ENCODE measurements around the gene SVOP.
A peak's percentile ranks its signal among the peaks of the same experiment; 100 is the strongest.

DNA sequence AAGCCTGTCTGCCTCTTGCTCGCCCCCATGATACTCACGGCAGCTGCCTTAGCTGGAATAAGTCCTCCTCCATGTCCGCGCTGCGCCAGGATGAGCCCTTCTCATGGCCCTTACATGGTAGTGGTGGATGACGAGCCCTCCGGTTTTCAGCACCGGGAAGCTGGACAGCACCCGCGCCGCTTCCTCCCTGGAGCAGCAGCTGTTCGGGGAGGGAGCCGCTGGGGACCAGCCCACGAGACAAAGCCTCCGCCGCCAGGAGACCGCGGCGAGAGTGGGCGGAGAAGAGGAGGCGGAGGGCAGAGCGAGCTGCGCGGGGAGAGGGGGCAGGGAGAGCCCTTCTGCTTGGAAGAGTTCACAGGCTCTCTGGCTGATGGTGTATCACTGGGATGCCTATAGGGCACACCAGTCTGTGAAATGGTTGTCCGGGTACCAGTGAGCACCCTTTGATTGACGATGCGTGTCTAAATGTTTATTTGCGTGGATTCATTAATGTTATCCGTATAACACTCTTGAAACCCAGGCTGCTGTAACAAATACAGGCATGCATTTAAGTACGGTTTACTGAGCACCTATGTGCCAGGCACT is at the start of gene SVOP:
- no peak for TF ChIP-seq SP1 (IDR thresholded peaks at IDR 0.05; ENCODE audit: low read depth)
- TF ChIP-seq SIN3A (IDR thresholded peaks at IDR 0.05; ENCODE audit: low read depth), result peak; percentile 62
- TF ChIP-seq, protein P1, sequence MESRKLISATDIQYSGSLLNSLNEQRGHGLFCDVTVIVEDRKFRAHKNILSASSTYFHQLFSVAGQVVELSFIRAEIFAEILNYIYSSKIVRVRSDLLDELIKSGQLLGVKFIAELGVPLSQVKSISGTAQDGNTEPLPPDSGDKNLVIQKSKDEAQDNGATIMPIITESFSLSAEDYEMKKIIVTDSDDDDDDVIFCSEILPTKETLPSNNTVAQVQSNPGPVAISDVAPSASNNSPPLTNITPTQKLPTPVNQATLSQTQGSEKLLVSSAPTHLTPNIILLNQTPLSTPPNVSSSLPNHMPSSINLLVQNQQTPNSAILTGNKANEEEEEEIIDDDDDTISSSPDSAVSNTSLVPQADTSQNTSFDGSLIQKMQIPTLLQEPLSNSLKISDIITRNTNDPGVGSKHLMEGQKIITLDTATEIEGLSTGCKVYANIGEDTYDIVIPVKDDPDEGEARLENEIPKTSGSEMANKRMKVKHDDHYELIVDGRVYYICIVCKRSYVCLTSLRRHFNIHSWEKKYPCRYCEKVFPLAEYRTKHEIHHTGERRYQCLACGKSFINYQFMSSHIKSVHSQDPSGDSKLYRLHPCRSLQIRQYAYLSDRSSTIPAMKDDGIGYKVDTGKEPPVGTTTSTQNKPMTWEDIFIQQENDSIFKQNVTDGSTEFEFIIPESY (IDR thresholded peaks at IDR 0.05; ENCODE audit: extremely low read depth, insufficient replicate concordance, low read length), result no peak
- TF ChIP-seq, protein P2, sequence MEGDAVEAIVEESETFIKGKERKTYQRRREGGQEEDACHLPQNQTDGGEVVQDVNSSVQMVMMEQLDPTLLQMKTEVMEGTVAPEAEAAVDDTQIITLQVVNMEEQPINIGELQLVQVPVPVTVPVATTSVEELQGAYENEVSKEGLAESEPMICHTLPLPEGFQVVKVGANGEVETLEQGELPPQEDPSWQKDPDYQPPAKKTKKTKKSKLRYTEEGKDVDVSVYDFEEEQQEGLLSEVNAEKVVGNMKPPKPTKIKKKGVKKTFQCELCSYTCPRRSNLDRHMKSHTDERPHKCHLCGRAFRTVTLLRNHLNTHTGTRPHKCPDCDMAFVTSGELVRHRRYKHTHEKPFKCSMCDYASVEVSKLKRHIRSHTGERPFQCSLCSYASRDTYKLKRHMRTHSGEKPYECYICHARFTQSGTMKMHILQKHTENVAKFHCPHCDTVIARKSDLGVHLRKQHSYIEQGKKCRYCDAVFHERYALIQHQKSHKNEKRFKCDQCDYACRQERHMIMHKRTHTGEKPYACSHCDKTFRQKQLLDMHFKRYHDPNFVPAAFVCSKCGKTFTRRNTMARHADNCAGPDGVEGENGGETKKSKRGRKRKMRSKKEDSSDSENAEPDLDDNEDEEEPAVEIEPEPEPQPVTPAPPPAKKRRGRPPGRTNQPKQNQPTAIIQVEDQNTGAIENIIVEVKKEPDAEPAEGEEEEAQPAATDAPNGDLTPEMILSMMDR (IDR thresholded peaks at IDR 0.05 in 2 of 3, conservative IDR thresholded peaks at IDR 0.05 in 1 of 3; ENCODE audit: borderline replicate concordance in 1 of 3, insufficient read depth in 1 of 3, low read depth in 2 of 3, low read length in 2 of 3), result no peak
- TF ChIP-seq, protein P3, sequence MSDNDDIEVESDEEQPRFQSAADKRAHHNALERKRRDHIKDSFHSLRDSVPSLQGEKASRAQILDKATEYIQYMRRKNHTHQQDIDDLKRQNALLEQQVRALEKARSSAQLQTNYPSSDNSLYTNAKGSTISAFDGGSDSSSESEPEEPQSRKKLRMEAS (IDR thresholded peaks at IDR 0.05), result 0 out of 2 replicates have a peak, but pooled peaks have one; percentile 10
- no peak for TF ChIP-seq CEBPB (IDR thresholded peaks at IDR 0.05; ENCODE audit: low read depth)
- TF ChIP-seq YY1 (IDR thresholded peaks at IDR 0.05; ENCODE audit: extremely low read depth, insufficient replicate concordance, low read depth, low read length), result no peak
- TF ChIP-seq, protein P4, sequence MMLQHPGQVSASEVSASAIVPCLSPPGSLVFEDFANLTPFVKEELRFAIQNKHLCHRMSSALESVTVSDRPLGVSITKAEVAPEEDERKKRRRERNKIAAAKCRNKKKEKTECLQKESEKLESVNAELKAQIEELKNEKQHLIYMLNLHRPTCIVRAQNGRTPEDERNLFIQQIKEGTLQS (IDR thresholded peaks at IDR 0.05), result no peak
- no peak for TF ChIP-seq TCF7L2 (IDR thresholded peaks at IDR 0.05; ENCODE audit: borderline replicate concordance, extremely low read depth, insufficient read depth, insufficient read length)
- TF ChIP-seq, protein P5, sequence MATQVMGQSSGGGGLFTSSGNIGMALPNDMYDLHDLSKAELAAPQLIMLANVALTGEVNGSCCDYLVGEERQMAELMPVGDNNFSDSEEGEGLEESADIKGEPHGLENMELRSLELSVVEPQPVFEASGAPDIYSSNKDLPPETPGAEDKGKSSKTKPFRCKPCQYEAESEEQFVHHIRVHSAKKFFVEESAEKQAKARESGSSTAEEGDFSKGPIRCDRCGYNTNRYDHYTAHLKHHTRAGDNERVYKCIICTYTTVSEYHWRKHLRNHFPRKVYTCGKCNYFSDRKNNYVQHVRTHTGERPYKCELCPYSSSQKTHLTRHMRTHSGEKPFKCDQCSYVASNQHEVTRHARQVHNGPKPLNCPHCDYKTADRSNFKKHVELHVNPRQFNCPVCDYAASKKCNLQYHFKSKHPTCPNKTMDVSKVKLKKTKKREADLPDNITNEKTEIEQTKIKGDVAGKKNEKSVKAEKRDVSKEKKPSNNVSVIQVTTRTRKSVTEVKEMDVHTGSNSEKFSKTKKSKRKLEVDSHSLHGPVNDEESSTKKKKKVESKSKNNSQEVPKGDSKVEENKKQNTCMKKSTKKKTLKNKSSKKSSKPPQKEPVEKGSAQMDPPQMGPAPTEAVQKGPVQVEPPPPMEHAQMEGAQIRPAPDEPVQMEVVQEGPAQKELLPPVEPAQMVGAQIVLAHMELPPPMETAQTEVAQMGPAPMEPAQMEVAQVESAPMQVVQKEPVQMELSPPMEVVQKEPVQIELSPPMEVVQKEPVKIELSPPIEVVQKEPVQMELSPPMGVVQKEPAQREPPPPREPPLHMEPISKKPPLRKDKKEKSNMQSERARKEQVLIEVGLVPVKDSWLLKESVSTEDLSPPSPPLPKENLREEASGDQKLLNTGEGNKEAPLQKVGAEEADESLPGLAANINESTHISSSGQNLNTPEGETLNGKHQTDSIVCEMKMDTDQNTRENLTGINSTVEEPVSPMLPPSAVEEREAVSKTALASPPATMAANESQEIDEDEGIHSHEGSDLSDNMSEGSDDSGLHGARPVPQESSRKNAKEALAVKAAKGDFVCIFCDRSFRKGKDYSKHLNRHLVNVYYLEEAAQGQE (IDR thresholded peaks at IDR 0.05; ENCODE audit: low read depth), result peak; percentile 100

Measured in HCT116 (cell line).